Immature natural killer cell (primary cell): Measurements from ENCODE around the gene KRTAP4-7. TPM values are rescaled to one million over a fixed set of nuclear protein-coding genes. Genes with fewer than 3 reads are reported as not detected.
"Not testable (repeated sequence)": the region's sequence is repeated elsewhere in the genome, so short reads cannot be mapped to it uniquely, and the experiment has no call there.

ENCODE experiments used
- DNase-seq, 3 donors: peaks; one replicate each; pipeline ENCODE4 v3.0.0; 2022; ENCODE audit warnings: mixed read lengths in 1 of 3
- H3K27ac Mint-ChIP-seq, 6 donors: one replicate each; pipeline ENCODE4 v1.8.0; 2020; ENCODE audit warnings: mixed read lengths in 6 of 6, mild to moderate bottlenecking in 5 of 6, inconsistent platforms in 4 of 6, moderate library complexity in 3 of 6
- H3K27me3 Mint-ChIP-seq, 3 donors: one replicate each; pipeline ENCODE4 v1.8.0; 2020 to 2021; ENCODE audit warnings: low read depth in 3 of 3, mild to moderate bottlenecking in 3 of 3, mixed read lengths in 3 of 3, moderate library complexity in 3 of 3, inconsistent platforms in 1 of 3
- H3K36me3 Mint-ChIP-seq, 3 donors: one replicate each; pipeline ENCODE4 v1.8.0; 2020; ENCODE audit warnings: mixed read lengths in 3 of 3, inconsistent platforms in 2 of 3, mild to moderate bottlenecking in 2 of 3
- H3K4me1 Mint-ChIP-seq, 2 donors: one replicate each; pipeline ENCODE4 v1.8.0; 2020; ENCODE audit warnings: inconsistent platforms in 2 of 2, mild to moderate bottlenecking in 2 of 2, mixed read lengths in 2 of 2, moderate library complexity in 1 of 2
- H3K4me3 Mint-ChIP-seq, 5 donors: one replicate each; pipeline ENCODE4 v1.8.0; 2020; ENCODE audit warnings: mild to moderate bottlenecking in 5 of 5, mixed read lengths in 5 of 5, inconsistent platforms in 3 of 5, moderate library complexity in 3 of 5
- H3K9me3 Mint-ChIP-seq, 6 donors: one replicate each; pipeline ENCODE4 v1.8.0; 2020; ENCODE audit warnings: mild to moderate bottlenecking in 6 of 6, mixed read lengths in 6 of 6, inconsistent platforms in 4 of 6, moderate library complexity in 3 of 6
- polyA plus RNA-seq, 3 donors: library from polyadenylated mRNA; unstranded; fragments of 300-500 nt; fragmentation: Illumina TruSeq; gene quantifications; one replicate each; pipeline ENCODE4 v1.2.3, GENCODE V29; 2021

KRTAP4-7 gene
- not detected for polyA plus RNA-seq

GRCh38 chr17:41084100-41084856, at the start of gene KRTAP4-7:
TSS of gene KRTAP4-7 (plus strand) at chr17:41084150. CDS start at chr17:41084207, 57 bp downstream.
- peaks cover 0 to 12% (median 3%) of the 10 kb centered on the region in 3 donors for H3K27me3 Mint-ChIP-seq
- not testable (repeated sequence) for H3K4me1 Mint-ChIP-seq, H3K9me3 Mint-ChIP-seq, H3K4me3 Mint-ChIP-seq, H3K36me3 Mint-ChIP-seq, H3K27ac Mint-ChIP-seq, DNase-seq

DNA sequence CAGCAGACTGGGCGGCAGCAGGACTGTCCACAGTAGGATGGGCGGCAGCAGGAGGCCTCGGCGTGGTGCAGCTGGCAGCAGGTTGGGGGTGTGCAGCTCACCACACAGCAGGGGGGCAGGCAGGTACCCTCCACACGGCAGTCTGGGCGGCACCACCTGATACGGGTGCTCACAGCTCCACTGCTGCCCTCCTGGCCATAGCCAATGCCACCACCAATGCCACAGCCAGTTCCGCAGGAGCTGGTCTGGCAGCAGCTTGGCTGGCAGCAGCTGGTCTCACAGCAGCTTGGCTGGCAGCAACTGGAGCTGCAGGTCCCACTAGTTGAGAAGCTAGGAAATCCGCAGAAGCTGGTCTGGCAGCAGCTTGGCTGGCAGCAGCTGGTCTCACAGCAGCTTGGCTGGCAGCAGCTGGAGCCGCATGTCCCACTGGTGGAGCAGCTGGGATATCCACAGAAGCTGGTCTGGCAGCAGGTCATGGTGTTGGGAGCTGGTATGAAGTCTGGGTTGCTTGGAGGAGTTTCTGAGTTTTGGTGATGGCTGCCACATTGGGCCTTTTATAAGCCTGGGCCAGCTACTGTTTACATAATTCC, 49.5 kb upstream of the KRTAP4-7 start, which contains the start of gene KRTAP1-3:
TSS of gene KRTAP1-3 (minus strand) at position 529 of the 590 bp plus-strand sequence. CDS start at position 476, 53 bp downstream.
- H3K9me3 Mint-ChIP-seq, H3K4me3 Mint-ChIP-seq, H3K4me1 Mint-ChIP-seq, H3K27me3 Mint-ChIP-seq, H3K27ac Mint-ChIP-seq, DNase-seq, H3K36me3 Mint-ChIP-seq: not testable (repeated sequence)

DNA sequence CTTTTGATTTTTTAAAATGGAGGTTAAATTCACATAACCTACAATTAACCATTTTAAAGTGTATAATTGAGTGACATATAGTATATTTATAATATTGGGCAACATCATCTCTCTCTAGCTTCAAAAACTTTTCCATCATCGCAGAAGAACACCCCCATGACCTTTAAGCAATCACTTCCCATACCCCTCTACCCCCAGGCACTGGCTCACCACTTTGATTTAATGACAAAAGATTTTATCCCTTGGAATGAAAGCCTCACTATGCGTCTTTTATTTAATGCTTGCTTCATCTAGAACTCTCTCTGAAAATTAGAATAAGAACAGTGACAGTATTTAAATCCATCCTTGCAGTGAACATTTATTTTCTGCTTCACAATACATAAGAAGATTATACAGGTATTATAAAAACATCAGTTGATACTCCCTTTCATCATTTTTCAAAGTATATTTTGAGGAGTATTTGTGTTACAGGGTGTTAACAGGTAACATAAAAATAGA, 46.0 kb upstream of the KRTAP4-7 start:
- Mint-ChIP-seq H3K27me3 (peaks cover 0 to 7% (median 4%) of the 10 kb centered on the region in 3 donors), H3K27ac (no peak overlapping the region), H3K36me3 (no peaks in the 10 kb centered on the region), H3K9me3 (peaks cover 0 to 3% (median 0%) of the 10 kb centered on the region in 6 donors), H3K4me3 (no peak overlapping the region), H3K4me1 (no peaks in the 10 kb centered on the region)
- no peak for DNase-seq

DNA sequence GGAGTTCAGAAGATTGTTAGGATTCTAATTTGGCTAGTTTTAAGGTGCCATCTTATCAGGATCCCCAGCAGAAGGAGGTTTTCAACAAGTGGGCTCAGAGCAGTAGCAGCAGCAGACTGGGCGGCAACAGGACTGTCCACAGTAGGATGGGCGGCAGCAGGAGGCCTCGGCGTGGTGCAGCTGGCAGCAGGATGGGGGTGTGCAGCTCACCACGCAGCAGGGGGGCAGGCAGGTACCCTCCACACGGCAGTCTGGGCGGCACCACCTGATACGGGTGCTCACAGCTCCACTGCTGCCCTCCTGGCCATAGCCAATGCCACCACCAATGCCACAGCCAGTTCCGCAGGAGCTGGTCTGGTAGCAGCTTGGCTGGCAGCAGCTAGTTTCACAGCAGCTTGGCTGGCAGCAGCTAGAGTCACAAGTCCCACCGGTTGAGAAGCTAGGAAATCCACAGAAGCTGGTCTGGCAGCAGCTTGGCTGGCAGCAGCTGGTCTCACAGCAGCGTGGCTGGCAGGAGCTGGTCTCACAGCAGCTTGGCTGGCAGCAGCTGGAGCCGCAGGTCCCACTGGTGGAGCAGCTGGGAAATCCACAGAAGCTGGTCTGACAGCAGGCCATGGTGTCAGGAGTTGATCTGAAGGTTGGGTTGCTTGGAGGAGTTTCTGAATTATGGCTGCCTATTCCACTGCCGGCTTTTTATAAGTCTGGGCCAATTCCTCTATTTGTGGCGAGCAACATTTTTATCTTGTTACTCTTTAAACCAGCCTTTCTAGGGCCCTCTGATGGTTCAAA, 43.0 kb upstream of the KRTAP4-7 start, which contains the start of gene KRTAP1-1:
TSS of gene KRTAP1-1 (minus strand) at position 668 of the 789 bp plus-strand sequence. CDS start at position 615, 53 bp downstream.
- H3K27me3 Mint-ChIP-seq, H3K36me3 Mint-ChIP-seq, H3K4me3 Mint-ChIP-seq, H3K27ac Mint-ChIP-seq, H3K9me3 Mint-ChIP-seq, DNase-seq, H3K4me1 Mint-ChIP-seq: not testable (repeated sequence)

GRCh38 chr17:41042953-41043352, 41.0 kb upstream of the KRTAP4-7 start:
- peaks cover 3 to 8% of the 10 kb centered on the region in 2 donors for H3K4me1 Mint-ChIP-seq
- DNase-seq: no peak
- no peak overlapping the region for H3K4me3 Mint-ChIP-seq
- H3K36me3 Mint-ChIP-seq: no peaks in the 10 kb centered on the region
- H3K27ac Mint-ChIP-seq: no peak overlapping the region
- peaks cover 0 to 3% (median 0%) of the 10 kb centered on the region in 6 donors for H3K9me3 Mint-ChIP-seq
- H3K27me3 Mint-ChIP-seq: peaks cover 3 to 7% (median 6%) of the 10 kb centered on the region in 3 donors

GRCh38 chr17:41046735-41047465, 37.0 kb upstream of the KRTAP4-7 start, which contains the start of gene KRTAP2-1:
TSS of gene KRTAP2-1 (minus strand) at chr17:41047316. CDS start at chr17:41047267, 49 bp downstream.
- DNase-seq, H3K36me3 Mint-ChIP-seq, H3K27ac Mint-ChIP-seq, H3K4me3 Mint-ChIP-seq, H3K27me3 Mint-ChIP-seq, H3K9me3 Mint-ChIP-seq: not testable (repeated sequence)
- H3K4me1 Mint-ChIP-seq: peaks cover 7 to 14% of the 10 kb centered on the region in 2 donors

DNA sequence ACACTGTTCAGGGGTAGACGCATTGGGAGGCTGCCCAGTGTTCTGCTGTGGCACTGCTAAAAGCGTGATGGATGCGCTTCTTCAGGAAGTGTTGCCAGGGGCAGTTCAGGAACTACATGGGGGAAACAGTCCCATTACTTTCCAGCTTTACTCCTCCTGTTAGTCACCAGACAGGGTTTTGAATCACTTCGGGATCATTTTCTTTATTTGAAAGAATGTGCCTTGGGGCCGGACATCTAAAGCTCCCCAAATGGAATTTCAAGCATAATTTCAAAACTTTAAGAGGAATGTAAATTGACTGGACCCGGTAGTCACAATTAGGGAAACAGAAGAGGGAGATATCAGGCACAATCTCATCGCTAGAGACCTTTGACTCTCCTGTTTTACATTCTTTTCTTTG, 35.5 kb upstream of the KRTAP4-7 start:
- no peak overlapping the region for H3K27ac Mint-ChIP-seq
- no peak overlapping the region for H3K4me3 Mint-ChIP-seq
- no peaks in the 10 kb centered on the region for H3K36me3 Mint-ChIP-seq

GRCh38 chr17:41049110-41049509, 34.8 kb upstream of the KRTAP4-7 start:
- Mint-ChIP-seq H3K36me3 (no peaks in the 10 kb centered on the region), H3K9me3 (no peaks in the 10 kb centered on the region), H3K4me3 (no peak overlapping the region), H3K27me3 (peaks cover 5 to 8% (median 8%) of the 10 kb centered on the region in 3 donors), H3K27ac (no peak overlapping the region), H3K4me1 (peaks cover 6 to 10% of the 10 kb centered on the region in 2 donors)
- DNase-seq: no peak

More for the DNA sequence above, 35.5 kb upstream of the KRTAP4-7 start:
- H3K9me3 Mint-ChIP-seq: no peaks in the 10 kb centered on the region
- peaks cover 7 to 14% of the 10 kb centered on the region in 2 donors for H3K4me1 Mint-ChIP-seq
- DNase-seq: no peak
- peaks cover 7 to 8% (median 8%) of the 10 kb centered on the region in 3 donors for H3K27me3 Mint-ChIP-seq

- no peak overlapping the region for H3K27ac Mint-ChIP-seq
- no peaks in the 10 kb centered on the region for H3K36me3 Mint-ChIP-seq
- H3K27me3 Mint-ChIP-seq: peaks cover 5 to 7% (median 5%) of the 10 kb centered on the region in 3 donors
- H3K4me1 Mint-ChIP-seq: peaks cover 4 to 6% of the 10 kb centered on the region in 2 donors
- no peaks in the 10 kb centered on the region for H3K9me3 Mint-ChIP-seq
- no peak overlapping the region for H3K4me3 Mint-ChIP-seq
- DNase-seq: no peak
These were observed 31.4 kb upstream of the KRTAP4-7 start for GRCh38 chr17:41052566-41052965.

DNA sequence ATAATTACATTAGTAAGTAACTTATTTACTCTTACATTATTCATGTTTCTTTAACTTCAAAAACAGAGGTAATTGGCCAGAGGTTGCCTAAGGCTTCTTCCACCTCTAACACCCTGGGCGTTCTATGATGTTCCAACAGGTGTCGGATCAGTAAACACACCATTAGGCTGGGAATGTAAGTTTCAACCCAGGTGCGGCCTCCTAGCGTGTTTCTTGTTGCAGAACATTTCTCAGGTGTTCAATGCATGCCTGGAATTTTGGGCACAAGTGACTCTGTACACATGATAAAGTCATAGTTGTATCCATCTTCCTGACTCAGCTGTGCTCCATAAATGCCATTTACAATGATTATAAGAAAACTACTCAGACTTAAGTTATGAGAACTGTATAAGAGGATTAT, 29.9 kb upstream of the KRTAP4-7 start:
- no peak overlapping the region for H3K4me3 Mint-ChIP-seq
- peaks cover under 1 to 2% of the 10 kb centered on the region in 2 donors for H3K4me1 Mint-ChIP-seq
- no peak overlapping the region for H3K27ac Mint-ChIP-seq
- DNase-seq: no peak
- peaks cover 0 to 5% (median 4%) of the 10 kb centered on the region in 3 donors for H3K27me3 Mint-ChIP-seq
- H3K36me3 Mint-ChIP-seq: no peaks in the 10 kb centered on the region
- no peaks in the 10 kb centered on the region for H3K9me3 Mint-ChIP-seq

GRCh38 chr17:41054556-41054955, 29.4 kb upstream of the KRTAP4-7 start:
- not testable (repeated sequence) for H3K27me3 Mint-ChIP-seq, H3K27ac Mint-ChIP-seq, DNase-seq, H3K4me1 Mint-ChIP-seq, H3K9me3 Mint-ChIP-seq, H3K4me3 Mint-ChIP-seq, H3K36me3 Mint-ChIP-seq

GRCh38 chr17:41055130-41055529, 28.8 kb upstream of the KRTAP4-7 start, which contains the start of gene KRTAP2-2:
TSS of gene KRTAP2-2 (minus strand) at chr17:41055230. CDS start at chr17:41055211, 19 bp downstream.
- DNase-seq, H3K27ac Mint-ChIP-seq, H3K27me3 Mint-ChIP-seq, H3K36me3 Mint-ChIP-seq, H3K9me3 Mint-ChIP-seq, H3K4me1 Mint-ChIP-seq, H3K4me3 Mint-ChIP-seq: not testable (repeated sequence)

GRCh38 chr17:41057547-41057946, 26.4 kb upstream of the KRTAP4-7 start:
- Mint-ChIP-seq H3K4me1 (no peaks in the 10 kb centered on the region), H3K27me3 (peaks cover 2 to 12% (median 2%) of the 10 kb centered on the region in 3 donors)
- no peak for DNase-seq

More at GRCh38 chr17:41057547-41057946, 26.4 kb upstream of the KRTAP4-7 start:
- H3K9me3 Mint-ChIP-seq: peaks cover 0 to 3% (median 0%) of the 10 kb centered on the region in 6 donors
- H3K36me3 Mint-ChIP-seq: no peaks in the 10 kb centered on the region
- H3K4me3 Mint-ChIP-seq: no peak overlapping the region
- H3K27ac Mint-ChIP-seq: no peak overlapping the region
